8988T (cell line): Measurements from ENCODE around the gene RSAD1.
"Not testable (repeated sequence)": the region's sequence is repeated elsewhere in the genome, so short reads cannot be mapped to it uniquely, and the experiment has no call there.

Source experiments
- DNase-seq: peaks from one replicate; pipeline ENCODE4 v3.0.0; 2011

Gene RSAD1

DNA sequence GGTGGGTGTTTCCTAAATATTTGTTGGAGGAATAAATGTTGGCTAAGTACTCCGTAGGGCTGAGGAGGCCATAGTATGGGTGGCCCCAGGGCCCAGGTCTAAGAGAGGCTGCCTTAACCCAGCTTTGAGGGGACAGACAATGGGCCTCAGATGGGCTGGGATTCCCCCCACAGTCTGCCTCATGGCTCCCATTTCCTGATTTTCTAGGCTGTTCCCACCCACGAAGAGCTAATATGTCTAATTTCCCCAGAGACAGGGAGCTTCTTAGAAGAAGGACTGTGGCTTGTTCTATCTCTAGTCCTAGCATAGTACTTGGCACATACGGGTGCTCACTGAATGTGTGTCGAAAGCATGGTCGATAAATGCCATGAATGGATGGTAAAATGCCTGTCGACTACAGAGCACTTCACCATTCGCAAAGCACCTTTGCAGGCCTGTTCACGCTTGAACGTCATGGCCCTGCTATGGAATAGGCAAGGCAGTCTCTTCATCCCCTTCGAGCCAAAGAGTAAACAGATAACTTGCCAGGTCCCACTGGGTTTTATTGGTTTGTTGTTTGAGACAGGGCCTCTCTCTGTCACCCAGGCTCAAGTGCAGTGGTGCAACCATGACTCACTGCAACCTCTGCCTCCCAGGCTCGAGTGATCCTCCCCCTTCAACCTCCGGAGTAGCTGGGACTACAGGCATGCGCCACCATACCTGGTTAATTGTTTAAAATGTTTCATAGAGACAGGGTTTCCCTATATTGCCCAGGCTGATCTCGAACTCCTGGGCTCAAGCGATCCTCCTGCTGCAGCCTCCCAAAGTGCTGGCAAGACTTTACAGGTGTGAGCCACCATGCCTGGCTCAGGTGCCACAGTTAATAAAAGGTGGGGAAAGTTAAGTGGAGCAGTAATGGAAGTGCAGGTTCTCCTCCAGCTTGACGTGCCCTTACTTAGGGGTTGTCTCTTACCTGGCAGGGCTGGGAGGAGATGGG, 19.7 kb upstream of the RSAD1 start:
- DNase-seq: no peak

DNA sequence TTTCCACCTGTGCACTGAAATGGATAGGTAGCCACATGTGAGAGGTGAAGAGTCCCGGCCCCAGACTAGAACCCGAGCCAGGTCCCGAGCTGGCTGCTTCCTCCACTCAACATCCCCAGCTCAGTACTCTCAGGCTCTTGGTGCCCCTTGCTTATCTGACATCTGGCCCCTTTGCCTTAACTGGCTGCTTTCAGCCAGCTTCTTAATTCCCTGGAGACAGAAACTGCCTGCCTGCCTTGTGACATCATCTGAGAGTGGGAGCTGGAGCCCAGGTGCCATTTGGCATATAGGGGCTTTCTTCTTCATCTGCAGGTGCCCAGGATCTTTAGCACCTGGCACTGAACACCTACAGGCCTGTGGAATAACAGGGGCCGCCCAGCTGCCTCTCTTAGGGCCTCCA, 18.9 kb upstream of the RSAD1 start:
- DNase-seq: no peak

DNA sequence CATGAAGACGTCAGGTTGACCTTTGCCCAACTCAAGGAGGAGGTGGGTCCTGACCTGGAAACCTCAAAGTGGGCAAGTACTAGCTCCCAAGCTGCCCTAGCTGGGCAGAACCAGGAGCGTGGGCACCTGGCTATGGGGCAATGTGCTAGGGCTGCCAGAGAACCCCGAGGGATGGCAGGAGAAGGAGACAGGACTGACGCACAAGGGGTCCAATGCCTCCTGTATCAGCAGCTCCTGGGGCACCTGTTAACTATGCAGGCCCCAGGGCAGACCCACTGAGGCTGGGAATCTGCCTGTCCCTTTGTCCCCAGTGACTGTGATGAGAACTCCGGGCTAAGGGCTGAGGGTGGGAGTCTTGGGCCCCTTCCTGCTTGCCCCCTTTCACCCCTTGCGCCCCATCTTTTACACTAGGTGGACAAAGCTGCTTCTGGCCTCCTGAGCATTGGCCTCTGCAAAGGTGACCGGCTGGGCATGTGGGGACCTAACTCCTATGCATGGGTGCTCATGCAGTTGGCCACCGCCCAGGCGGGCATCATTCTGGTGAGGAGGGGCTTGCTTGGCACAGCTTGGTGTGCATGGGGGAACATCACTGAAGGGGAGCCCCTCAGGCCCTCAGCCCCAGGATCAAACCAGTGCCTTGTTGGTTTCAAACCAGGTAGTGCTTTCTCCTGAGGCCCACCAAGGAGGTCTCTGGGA, 17.7 kb upstream of the RSAD1 start:
- DNase-seq: no peak

DNA sequence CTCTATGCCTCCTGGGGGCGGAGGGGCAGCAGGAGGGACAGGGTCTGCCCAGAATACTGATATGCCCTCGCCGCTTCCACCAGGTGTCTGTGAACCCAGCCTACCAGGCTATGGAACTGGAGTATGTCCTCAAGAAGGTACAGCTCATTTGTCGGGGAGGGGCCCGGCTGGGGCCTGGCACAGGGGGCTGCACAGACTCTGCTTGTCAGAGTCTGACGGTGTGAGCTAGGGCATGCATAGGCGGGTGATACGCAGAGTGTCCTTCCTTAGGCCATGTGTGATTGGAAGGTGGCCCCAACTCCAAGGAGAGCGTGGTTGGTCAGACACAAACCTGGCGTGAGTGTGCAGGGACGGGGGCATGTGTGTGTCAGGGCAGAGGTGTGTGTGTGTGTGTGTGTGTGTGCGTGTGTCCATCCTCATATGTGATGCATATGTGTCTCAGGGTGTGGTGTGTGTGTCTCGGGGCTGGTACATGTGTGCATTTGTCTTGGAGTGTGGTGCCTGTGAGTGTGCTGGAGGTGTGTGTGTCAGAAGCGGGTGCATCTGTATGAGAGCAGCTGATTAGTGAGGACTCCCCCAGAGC, 17.0 kb upstream of the RSAD1 start:
- DNase-seq: no peak

DNA sequence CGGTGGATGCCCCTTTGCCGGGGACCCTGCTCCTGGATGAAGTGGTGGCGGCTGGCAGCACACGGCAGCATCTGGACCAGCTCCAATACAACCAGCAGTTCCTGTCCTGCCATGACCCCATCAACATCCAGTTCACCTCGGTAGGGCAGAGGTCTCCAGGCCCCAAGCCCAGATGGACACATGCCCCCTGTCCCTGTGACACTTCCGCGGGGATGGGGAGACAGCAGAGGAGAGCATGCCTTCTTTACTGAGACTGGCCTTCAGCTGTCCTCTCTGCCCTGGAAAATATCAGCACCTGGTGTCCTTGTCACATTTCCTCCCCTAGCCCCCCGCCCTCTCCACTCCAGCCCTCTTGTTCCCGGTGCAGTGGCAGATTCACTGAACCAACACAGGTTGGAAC, 16.2 kb upstream of the RSAD1 start:
- no peak for DNase-seq

DNA sequence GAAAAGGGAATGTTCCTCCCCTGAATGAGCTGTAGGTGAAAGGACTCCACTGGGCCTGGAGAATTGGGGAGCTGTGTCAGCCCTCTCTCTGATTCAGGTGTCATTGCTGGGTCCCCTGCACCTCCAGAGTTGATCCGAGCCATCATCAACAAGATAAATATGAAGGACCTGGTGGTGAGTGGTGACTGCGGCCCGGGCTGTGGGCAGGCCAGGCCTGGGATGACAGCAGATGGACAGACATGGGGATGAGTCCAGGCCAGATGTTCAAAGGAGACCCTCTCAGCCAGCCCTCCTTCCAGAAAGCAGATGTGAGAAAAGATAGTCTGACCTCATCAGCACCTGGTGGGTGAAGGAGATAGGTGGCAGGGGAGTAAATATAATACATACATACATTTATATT, 14.5 kb upstream of the RSAD1 start:
- no peak for DNase-seq

DNA sequence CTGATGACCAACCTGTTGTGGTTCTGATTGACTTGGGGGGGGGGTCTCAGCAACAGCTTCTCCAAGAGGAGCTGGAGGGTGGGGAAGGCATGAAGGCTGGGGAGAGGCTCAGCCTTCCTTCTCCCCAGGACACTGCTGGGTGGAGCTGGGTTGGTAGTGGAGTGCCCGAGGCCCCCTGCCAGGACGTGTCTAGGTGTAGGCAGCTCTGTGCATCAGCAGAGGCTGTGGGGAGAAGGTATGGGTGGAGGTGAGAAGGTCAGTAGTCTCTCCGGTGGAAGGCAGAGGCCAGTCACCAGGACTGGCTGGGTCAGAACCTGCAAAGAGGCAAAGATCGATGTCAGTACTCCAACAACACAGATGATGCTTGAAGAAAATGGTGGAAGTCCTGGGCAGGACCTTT, 13.9 kb upstream of the RSAD1 start:
- DNase-seq: no peak

DNA sequence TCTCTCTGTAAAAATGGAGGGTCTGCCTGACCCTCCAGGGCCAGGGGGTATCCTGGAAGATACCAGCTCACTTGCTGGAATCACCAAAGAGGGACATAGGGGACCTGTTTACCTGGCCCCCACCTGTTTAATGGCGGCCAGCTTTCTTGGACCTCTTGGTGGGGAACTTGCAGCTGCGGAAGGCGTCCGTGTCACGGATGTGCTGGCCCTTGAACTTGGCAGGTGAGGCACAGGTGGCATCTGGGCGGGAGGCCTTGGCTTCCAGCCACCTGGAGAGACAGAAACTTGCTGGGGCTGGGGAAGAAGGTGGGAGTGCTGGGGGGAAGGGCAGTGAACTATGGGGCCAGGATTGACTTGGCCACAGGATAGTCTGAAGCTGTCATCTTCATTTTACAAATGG, 13.5 kb upstream of the RSAD1 start:
- DNase-seq: no peak

DNA sequence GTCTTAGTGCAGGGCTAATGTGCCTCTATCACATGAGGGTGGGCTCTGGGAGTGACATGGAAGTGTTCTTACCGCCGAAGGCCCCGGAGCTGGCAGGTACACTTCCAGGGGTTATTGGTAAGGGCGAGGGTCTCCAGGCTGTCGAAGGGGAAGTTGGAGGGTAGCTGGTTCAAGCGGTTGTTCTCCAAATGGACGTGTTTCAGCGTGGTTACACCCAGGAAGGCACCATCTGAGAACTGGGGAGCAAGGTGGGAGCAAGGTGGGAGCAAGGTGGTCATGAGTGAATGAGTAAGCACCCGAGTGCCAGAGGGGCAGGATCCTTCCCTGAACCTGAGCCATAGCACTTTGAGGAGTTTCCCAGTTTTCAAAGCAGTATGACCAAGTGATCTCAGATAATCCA, 13.0 kb upstream of the RSAD1 start:
- DNase-seq: no peak

DNA sequence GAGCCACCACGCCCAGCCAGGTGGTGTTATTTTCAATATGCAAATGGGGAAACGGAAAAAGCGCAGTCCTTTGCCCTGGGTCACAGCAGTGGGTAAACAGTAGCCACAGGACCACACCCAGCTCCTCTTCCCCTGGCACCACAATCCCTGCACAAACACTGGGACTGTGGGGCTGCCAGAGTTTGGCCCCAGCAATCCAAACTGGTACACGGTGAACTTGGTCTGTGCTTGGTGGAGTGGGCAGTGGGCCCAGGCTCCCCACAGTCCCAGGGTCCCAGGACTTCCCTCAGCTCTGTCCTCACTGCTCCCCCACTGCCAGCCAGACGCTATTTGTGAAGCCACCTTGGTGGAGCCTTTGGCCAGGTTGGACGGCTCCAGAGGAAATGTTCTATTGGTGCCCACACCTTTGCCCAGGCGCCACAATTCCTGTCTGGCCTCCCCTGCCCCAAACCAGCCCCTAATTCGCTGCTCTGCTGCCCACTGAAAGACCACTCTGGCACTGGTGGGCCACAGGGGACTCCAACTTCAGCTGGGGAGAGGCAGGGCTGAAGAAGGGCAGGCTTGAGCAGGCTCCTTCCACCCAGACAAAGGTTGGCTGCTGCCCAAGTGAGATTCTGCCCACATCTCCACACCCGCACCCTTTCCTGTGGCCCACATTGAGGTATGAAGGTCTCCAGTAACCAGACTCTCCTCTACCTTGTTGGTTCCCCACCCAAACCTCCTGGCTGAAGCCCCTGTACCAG, 12.1 kb upstream of the RSAD1 start:
- no peak for DNase-seq

DNA sequence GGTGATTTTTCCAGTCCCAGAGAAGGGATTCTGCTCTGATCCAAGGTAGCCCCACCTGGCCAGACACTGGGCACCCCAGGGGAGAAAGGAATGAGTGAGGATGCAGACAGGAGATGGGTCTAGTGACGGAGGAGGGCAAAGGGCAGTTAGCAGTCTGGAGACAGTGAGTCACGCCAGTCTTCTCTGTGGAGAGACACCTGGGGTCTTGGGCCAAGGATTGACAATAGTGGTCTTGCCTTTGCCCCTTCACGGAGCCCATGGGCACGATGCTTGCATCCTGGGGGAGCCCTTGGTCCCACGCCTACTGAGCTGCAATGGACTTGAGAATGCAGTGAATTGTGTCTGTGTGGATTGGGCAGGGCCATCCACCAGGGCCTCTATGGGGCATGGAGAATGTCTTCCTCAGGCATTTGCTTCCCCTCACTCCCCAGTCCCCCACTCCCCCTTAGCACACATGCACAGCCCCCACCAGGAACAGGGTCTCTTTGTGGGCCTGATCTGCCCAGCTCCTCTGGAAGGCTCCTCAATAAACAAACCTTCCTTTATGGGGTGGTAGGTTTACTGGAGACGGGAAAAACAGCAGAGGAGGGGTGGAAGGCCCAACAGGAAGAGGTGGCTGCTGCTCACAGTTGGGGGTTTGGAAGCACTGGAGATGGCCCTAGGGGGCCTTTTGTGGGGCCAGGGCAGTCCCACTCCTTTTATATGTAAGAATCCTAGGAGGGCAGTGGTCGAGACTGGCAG, 11.4 kb upstream of the RSAD1 start:
- no peak for DNase-seq

DNA sequence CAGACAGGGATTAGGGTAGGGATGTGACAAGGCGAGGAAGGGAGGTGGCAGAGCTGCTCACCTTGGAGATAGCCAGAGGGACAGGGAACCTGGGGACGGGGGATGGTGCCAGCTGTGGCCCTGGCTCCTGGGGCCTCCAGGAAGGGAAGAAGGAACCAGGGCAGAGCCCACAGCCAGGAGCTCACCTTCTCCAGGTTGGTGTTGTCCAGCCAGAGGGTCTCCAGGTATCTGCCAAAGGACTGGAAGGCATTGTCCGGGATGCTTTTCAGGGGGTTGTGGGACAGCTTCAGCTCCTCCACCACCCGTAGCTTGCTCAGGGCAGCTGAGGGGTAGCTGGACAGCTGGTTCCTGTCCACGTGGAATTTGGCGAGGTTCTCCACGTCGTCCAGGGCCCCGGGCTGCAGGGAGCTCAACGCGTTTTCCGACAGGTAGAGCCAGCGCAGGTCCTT, 10.8 kb upstream of the RSAD1 start:
- DNase-seq: no peak

DNA sequence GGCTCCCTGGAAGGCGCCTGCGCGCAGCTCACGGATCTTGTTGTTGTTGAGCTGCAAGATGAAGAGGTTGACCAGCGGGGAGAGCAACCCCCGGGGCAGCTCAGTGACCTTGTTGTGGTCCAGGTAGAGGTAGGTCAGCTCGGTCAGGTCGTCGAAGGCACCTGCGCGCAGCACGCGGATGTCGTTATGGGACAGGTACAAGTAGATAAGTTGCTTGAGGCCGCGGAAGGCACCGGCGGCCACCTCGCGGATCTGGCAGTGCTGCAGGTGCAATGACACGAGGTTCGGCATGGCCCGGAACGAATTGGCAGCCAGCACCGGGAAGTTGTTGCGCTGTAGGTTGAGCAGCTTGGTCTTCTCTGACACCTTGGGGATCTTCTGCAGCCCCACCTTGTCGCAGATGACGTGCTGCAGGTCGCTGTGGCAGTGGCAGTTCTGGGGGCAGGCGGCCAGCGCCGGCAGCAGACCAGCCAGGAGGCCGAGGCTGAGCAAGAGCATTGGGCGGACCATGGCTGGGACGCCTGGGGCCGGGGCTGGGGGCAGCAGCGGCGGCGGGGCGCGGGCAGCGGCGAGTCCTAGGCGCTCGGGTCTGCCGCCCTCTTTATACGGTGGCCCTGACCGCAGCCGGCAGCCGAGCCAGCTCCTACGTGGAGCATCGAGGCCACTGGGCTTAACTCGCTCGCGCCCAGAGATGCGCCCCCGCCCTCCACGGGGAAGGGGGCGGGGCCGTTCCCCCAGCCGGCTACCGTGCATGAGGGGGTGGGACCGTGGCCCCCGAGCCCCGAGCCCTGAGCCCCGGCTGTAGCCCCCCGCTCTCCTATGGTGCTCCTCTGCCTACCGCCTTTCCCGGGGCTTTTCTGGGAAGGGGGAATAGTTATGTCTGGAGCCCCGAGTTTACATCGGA, 10.1 kb upstream of the RSAD1 start, which contains the start of gene CHAD:
Gene CHAD (minus strand): TSS at position 577 of the 904 bp plus-strand sequence. CDS start 67 bp downstream, at position 510.
- no peak for DNase-seq

DNA sequence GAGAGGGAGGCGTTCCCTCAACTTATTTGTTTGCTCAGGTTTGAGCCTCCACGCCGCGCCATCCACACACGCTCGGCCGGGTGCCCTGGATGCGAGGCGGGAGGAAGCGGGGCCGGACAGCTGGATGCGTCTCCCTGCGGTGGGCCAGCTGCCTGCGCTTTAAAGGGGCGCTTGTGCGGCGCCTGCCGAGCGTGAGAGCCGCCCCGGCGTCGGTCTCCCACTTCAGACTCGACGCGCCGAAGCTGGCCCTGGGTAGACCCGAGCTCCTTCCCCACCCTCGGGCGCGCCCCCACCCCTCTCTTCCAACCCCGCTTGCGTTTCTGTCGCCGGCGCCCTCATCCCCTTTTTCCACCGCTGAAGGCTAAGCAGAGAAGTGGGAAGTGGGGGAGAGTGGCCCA, 9.5 kb upstream of the RSAD1 start:
- DNase-seq: no peak

DNA sequence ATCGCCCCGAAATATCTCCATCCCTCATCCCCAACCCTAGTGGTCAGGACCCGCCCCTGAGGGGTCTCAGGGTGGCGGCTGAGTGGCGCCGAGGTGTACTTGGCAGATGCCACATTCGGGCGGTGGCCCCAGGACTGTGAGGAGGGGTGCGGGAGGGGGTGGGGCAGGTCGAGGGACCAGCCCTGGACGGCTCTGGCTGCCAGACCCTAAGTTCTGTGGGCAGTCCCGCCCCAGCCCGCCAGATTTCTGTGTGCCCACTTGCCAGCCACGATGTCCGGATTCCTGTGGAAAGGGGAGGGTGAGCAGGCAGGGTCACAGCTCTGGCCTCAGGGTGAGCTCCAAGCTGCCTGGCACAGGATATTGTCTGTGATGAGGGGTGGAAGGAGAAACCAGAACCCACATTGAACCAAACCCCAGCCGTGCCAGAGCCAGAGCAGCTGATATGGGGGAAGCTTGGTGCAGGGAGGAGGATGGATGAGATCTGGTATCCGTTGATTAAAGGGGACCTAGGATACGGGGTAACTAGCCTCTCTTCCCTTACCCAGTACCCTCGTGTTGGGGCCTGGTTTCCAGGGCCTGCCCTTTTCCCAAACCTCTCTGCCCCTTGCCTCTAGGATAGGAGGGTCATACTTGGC, 8.9 kb upstream of the RSAD1 start:
- no peak for DNase-seq

DNA sequence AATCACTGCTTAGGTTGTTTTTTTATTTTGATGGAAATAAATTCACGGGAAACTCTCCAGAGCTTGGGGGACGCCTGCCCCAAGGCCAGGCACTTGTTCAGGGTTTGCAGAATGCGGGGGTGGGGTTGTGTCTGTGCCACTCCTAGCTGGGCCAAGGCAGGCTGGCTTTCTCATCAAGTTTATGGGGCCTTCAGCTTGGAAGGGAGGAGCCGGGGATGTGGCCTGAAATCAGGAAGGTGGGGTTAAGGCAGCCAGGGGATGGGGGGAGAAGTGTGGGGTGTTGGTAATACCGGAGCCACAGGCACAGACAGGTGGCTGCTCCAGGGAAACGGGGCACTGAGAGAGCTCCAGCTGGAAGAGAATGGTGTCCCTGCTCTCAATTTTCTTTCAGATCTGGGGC, 8.2 kb upstream of the RSAD1 start:
- DNase-seq: no peak

DNA sequence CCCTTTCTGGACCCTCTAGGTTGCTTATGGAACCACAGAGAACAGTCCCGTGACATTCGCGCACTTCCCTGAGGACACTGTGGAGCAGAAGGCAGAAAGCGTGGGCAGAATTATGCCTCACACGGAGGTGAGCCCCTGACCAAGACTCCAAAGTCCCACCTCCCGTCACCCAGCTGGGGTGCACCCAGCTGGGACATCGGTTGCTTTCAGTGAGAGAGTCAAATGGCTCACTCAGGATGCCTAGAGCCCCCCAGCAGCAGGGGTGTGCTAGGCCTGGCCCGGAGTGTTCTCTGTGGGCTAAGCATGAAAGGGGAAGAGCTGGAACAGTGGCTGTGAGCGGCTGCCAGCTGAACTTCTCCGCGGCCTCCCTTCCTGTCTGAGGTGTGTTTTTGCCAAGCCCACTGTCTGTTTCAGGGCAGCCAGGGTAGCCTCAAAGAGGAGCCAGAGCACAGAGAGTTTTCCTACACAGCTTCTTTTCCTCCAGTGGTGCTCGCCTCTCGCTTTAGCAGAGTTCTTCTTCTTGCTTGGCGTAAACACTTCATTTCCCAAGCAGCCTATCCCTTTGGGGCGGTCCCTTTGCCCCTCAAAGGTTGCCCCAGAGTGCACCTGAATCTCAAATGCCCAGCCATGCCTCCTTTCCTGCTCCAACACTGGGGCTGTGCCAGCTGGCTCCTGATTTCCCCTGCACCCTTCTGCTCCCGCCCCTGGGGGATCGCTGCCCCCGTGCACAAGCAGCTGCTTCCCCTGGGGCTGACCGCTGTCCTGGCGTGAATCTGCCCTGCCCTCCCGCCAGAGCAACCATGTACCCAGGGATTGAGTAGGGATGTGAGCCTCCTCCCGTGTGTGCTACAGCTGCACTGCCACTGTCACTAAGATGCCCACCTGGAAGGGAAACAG, 7.4 kb upstream of the RSAD1 start:
- no peak for DNase-seq

DNA sequence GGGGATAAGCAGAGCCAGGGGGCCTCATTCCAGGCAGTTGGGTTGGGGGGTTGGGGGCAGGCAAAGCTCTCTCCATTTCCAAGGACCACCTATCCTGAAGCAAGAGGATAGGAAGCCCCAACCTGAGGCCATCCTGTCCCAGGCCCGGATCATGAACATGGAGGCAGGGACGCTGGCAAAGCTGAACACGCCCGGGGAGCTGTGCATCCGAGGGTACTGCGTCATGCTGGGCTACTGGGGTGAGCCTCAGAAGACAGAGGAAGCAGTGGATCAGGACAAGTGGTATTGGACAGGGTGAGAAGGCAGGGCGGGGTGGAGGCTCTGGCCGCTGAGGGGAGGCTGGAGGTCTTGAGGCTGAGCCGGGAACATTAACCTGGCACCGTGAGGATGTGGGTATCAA, 6.4 kb upstream of the RSAD1 start:
- DNase-seq: no peak

DNA sequence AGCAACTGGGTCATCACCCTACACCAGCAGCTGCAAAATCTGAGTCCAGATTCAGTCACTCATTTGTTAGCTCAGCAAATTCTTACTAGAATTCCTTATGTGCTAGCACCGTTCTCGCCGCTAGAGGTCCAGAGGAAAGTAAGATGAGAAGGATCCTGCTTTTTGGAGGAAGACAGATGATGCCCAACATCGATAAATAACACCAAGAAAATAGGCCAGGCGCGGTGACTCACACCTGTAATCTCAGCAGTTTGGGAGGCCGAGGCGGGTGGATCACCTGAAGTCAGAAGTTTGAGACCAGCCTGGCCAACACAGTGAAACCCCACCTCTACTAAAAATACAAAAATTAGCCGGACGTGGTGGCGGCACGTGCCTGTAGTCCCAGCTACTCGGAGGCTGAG, 5.9 kb upstream of the RSAD1 start:
- not testable (repeated sequence) for DNase-seq

DNA sequence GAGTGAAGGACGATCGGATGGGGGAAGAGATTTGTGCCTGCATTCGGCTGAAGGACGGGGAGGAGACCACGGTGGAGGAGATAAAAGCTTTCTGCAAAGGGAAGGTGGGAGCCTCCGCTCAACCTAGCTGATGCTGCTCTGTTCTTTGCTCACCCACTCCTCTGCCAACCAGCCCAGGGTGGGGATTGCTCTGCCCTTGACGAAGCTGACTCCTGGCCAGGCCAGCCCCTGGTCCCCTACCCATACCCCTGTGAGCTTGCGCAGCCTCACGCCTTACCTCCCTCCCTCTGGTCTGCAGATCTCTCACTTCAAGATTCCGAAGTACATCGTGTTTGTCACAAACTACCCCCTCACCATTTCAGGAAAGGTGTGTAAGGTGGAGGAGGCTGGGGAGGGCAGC, 4.8 kb upstream of the RSAD1 start:
- DNase-seq: no peak
